Measurements from ENCODE around the gene TMEM107. TPM values are rescaled to one million over a fixed set of nuclear protein-coding genes. Genes with fewer than 3 reads are reported as not detected.

Gene TMEM107
- total RNA-seq, 1 donor from 2014 or later = 14.7 TPM

GRCh38 chr17:8152112-8152775, 23.9 kb downstream of the TMEM107 start, which contains the start of gene PER1:
Gene PER1, minus strand, starts transcription at chr17:8152404. Its CDS starts 1,698 bp downstream, at chr17:8150706.
- TF ChIP-seq, protein P1, sequence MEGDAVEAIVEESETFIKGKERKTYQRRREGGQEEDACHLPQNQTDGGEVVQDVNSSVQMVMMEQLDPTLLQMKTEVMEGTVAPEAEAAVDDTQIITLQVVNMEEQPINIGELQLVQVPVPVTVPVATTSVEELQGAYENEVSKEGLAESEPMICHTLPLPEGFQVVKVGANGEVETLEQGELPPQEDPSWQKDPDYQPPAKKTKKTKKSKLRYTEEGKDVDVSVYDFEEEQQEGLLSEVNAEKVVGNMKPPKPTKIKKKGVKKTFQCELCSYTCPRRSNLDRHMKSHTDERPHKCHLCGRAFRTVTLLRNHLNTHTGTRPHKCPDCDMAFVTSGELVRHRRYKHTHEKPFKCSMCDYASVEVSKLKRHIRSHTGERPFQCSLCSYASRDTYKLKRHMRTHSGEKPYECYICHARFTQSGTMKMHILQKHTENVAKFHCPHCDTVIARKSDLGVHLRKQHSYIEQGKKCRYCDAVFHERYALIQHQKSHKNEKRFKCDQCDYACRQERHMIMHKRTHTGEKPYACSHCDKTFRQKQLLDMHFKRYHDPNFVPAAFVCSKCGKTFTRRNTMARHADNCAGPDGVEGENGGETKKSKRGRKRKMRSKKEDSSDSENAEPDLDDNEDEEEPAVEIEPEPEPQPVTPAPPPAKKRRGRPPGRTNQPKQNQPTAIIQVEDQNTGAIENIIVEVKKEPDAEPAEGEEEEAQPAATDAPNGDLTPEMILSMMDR (IDR thresholded peaks at IDR 0.05; ENCODE audit: insufficient read depth, low read length, poor library complexity, severe bottlenecking) = no peak
- no peaks in the 10 kb centered on the region for H3K27me3 ChIP-seq (ENCODE audit: control insufficient read depth, insufficient read depth, low read length)
- peak; percentile 81 for DNase-seq (ENCODE audit: low read depth)
- H3K4me3 ChIP-seq (ENCODE audit: low read depth, low read length) = peak within 1 kb of the TSS; percentile 62
- peaks cover 2% of the 10 kb centered on the region for H3K36me3 ChIP-seq (ENCODE audit: control insufficient read depth, insufficient read depth, low read length)

GRCh38 chr17:8151641-8152111, 24.5 kb downstream of the TMEM107 start:
- Histone ChIP-seq H3K27me3 (ENCODE audit: control insufficient read depth, insufficient read depth, low read length) (no peaks in the 10 kb centered on the region), H3K36me3 (ENCODE audit: control insufficient read depth, insufficient read depth, low read length) (peaks cover 2% of the 10 kb centered on the region), H3K4me3 (ENCODE audit: low read depth, low read length) (peak overlapping the region; percentile 62)
- no peak for DNase-seq (ENCODE audit: low read depth)
- TF ChIP-seq, protein P1 (IDR thresholded peaks at IDR 0.05; ENCODE audit: insufficient read depth, low read length, poor library complexity, severe bottlenecking) = no peak

- DNase-seq (ENCODE audit: low read depth) = no peak
- Histone ChIP-seq H3K36me3 (ENCODE audit: control insufficient read depth, insufficient read depth, low read length) (peaks cover 4% of the 10 kb centered on the region), H3K27me3 (ENCODE audit: control insufficient read depth, insufficient read depth, low read length) (no peaks in the 10 kb centered on the region), H3K4me3 (ENCODE audit: low read depth, low read length) (peak overlapping the region; percentile 62)
- TF ChIP-seq, protein P1 (IDR thresholded peaks at IDR 0.05; ENCODE audit: insufficient read depth, low read length, poor library complexity, severe bottlenecking) = no peak
Observed at GRCh38 chr17:8151120-8151640, 25.0 kb downstream of the TMEM107 start.

GRCh38 chr17:8150194-8151119, 25.7 kb downstream of the TMEM107 start:
- Histone ChIP-seq H3K36me3 (ENCODE audit: control insufficient read depth, insufficient read depth, low read length) (peaks cover 4% of the 10 kb centered on the region), H3K4me3 (ENCODE audit: low read depth, low read length) (peak overlapping the region; percentile 62), H3K27me3 (ENCODE audit: control insufficient read depth, insufficient read depth, low read length) (no peaks in the 10 kb centered on the region)
- TF ChIP-seq, protein P1 (IDR thresholded peaks at IDR 0.05; ENCODE audit: insufficient read depth, low read length, poor library complexity, severe bottlenecking) = no peak
- DNase-seq (ENCODE audit: low read depth) = no peak

DNA sequence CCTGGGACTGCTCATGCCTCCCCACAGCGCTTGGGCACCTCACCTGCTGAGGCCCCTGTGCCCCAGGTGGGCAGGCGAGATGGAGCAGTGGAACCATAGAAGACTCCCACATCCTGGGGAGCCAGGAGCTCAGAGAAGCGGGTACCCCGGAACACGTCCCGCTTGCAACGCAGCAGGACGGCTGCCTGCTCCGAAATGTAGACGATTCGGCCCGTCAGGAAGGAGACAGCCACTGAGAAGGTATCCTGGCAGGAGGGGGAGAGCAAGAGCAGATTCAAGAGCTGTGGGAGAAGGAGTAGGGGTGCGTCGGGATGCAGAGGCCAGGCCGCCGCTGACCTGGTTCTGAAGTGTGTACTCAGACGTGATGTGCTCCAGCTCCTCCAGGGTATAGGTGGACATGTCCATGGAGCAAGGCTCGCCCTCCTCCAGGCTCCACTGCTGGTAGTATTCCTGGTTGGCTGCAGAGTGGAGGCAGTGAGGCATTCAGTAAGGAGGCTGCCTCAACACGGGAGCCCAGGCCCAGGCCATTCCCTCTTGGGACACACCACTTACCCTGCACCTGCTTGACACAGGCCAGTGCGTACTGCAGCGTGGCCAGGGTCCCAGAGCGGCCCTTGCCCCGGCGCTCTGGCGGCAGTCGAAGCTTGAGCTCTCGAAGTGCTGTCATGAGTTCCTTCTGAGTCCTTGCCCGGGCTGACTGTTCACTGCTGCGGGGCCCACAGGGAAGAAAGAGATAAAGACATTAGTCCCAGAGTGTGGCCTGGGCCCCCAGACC, 26.6 kb downstream of the TMEM107 start:
- DNase-seq (ENCODE audit: low read depth) = no peak
- TF ChIP-seq, protein P1 (IDR thresholded peaks at IDR 0.05; ENCODE audit: insufficient read depth, low read length, poor library complexity, severe bottlenecking) = no peak
- H3K27me3 ChIP-seq (ENCODE audit: control insufficient read depth, insufficient read depth, low read length) = no peaks in the 10 kb centered on the region
- H3K36me3 ChIP-seq (ENCODE audit: control insufficient read depth, insufficient read depth, low read length) = peaks cover 4% of the 10 kb centered on the region
- no peak overlapping the region for H3K4me3 ChIP-seq (ENCODE audit: low read depth, low read length)

All from kidney epithelial cell (primary cell).